ENCODE measurements around the gene ST8SIA1. TPM values are rescaled to one million over a fixed set of nuclear protein-coding genes. Genes with fewer than 3 reads are reported as not detected.

ST8SIA1 gene
- total and polyA plus RNA-seq, 2 of the 4 experiments (the other 2 are of a cell fraction) = not detected

GRCh38 chr12:22268406-22268805 lies 66.1 kb downstream of the ST8SIA1 start:
- Histone ChIP-seq H2BK20ac (ENCODE audit: low read depth, low read length) (no peak overlapping the region), H3K56ac (ENCODE audit: extremely low read depth, insufficient read depth, low read length) (no peak overlapping the region), H4K8ac (ENCODE audit: low read depth in 2 of 2, low read length in 2 of 2) (no peak overlapping the region), H3K14ac (replicated peaks; ENCODE audit: low read depth, low read length) (no peak overlapping the region), H2AFZ (replicated peaks; ENCODE audit: low read length, poor library complexity) (no peak overlapping the region), H3K4me2 (ENCODE audit: low read depth, low read length) (no peak overlapping the region), H3K9me3 (ENCODE audit: control insufficient read depth, insufficient read depth, low read length) (no peaks in the 10 kb centered on the region), H3K4me1 (ENCODE audit: control insufficient read depth, insufficient read depth, low read length) (peaks cover 2% of the 10 kb centered on the region; the same call in 1 of the 2 replicates), H3K9ac (ENCODE audit: low read depth, low read length) (no peak overlapping the region), H3K4me3 (ENCODE audit: insufficient read depth, low read depth, low read length) (no peak overlapping the region), H3K27ac (ENCODE audit: insufficient read depth, low read length) (no peak overlapping the region), H4K91ac (ENCODE audit: insufficient read depth, low read depth, low read length) (no peak overlapping the region), H3K9me1 (ENCODE audit: insufficient read depth, low read length) (peaks cover 3% of the 10 kb centered on the region), H3K79me1 (ENCODE audit: low read depth in 1 of 2, low read length in 2 of 2) (no peaks in the 10 kb centered on the region), H2BK5ac (ENCODE audit: low read depth, low read length, poor library complexity, severe bottlenecking) (no peak overlapping the region), H3K27me3 (ENCODE audit: control insufficient read depth, insufficient read depth, low read length) (no peaks in the 10 kb centered on the region), H3K36me3 (ENCODE audit: control insufficient read depth, insufficient read depth, low read length) (no peaks in the 10 kb centered on the region), H2BK120ac (ENCODE audit: low read depth, low read length) (no peak overlapping the region), H2AK9ac (replicated peaks; ENCODE audit: low read depth, low read length, poor library complexity) (no peak overlapping the region), H4K20me1 (ENCODE audit: insufficient read depth, low read length) (no peaks in the 10 kb centered on the region), H3K23ac (ENCODE audit: low read depth, low read length) (no peak overlapping the region), H2AK5ac (ENCODE audit: low read depth, low read length) (no peak overlapping the region), H3K18ac (ENCODE audit: low read depth, low read length) (no peak overlapping the region; the same call in 1 of the 2 replicates), H3K4ac (ENCODE audit: low read depth, low read length) (no peak overlapping the region), H2BK15ac (ENCODE audit: low read depth, low read length) (no peak overlapping the region), H4K5ac (ENCODE audit: low read depth, low read length) (no peak overlapping the region)
- in situ Hi-C loops (cut with MboI; ENCODE audit: low sequenced_read_pairs) (no loop called here), intact Hi-C loops (cut with micrococcal nuclease) (no loop called here), dilution Hi-C loops (cut with HindIII; ENCODE audit: low sequenced_read_pairs, unreplicated experiment) (no loop called here)
- ChIA-PET POLR2A (ENCODE audit: unreplicated experiment) (no interaction called here), CTCF (no interaction called here)
- ATAC-seq (ENCODE audit: low read depth) (no peak), DNase-seq (no peak)
- no CpG with 5 or more reads among the region's 8 CpGs for WGBS, 2 experiments (ENCODE audit: extremely low coverage in 2 of 2, insufficient read length in 1 of 2)
- no TSS peak for BruUV-seq (replicated peaks)
- TF ChIP-seq RFX5 (IDR thresholded peaks at IDR 0.05; ENCODE audit: low read depth, low read length) (no peak), CEBPB (IDR thresholded peaks at IDR 0.05; ENCODE audit: low read depth, low read length) (no peak), ELK1 (IDR thresholded peaks at IDR 0.05; ENCODE audit: borderline replicate concordance, low read depth, low read length) (no peak), BHLHE40 (IDR thresholded peaks at IDR 0.05; ENCODE audit: low read depth, low read length) (no peak), CHD1 (IDR thresholded peaks at IDR 0.05; ENCODE audit: low read depth, low read length) (no peak), CTCF (conservative IDR thresholded peaks at IDR 0.05; ENCODE audit: low read depth, low read length) (no peak), NFE2L2 (IDR thresholded peaks at IDR 0.05; ENCODE audit: low read depth, low read length) (no peak), RCOR1 (IDR thresholded peaks at IDR 0.05; ENCODE audit: insufficient replicate concordance, low read length) (no peak), MAZ (IDR thresholded peaks at IDR 0.05; ENCODE audit: borderline replicate concordance, low read depth, low read length) (no peak), MAFK (IDR thresholded peaks at IDR 0.05; ENCODE audit: low read depth, low read length) (no peak), POLR2A (IDR thresholded peaks at IDR 0.05; ENCODE audit: low read depth, low read length) (no peak), RAD21 (IDR thresholded peaks at IDR 0.05; ENCODE audit: low read length) (no peak), USF2 (IDR thresholded peaks at IDR 0.05; ENCODE audit: low read depth, low read length) (no peak), MXI1 (IDR thresholded peaks at IDR 0.05; ENCODE audit: borderline replicate concordance, low read depth, low read length) (no peak), SMC3 (IDR thresholded peaks at IDR 0.05; ENCODE audit: low read depth, low read length) (no peak)
